Measurements from ENCODE around the gene CREB5. TPM values are rescaled to one million over a fixed set of nuclear protein-coding genes. Genes with fewer than 3 reads are reported as not detected.

Gene CREB5
- total and polyA plus RNA-seq, 4 experiments from 2014 or later: not detected

- no peaks in the 10 kb centered on the region for H3K36me3 Mint-ChIP-seq
- H3K27me3 Mint-ChIP-seq: peaks cover 0 to 2% of the 10 kb centered on the region in 2 donors
- ChIA-PET CTCF (ENCODE audit: partially characterized antibody) (no interaction called here), POLR2A (ENCODE audit: partially characterized antibody) (no interaction called here)
- Histone ChIP-seq H3K27ac (ENCODE audit: low read depth, low read length) (no peak overlapping the region), H3K4me3 (ENCODE audit: low read length in 2 of 2) (no peak overlapping the region), H3K4me1 (ENCODE audit: insufficient read depth, low read length) (no peaks in the 10 kb centered on the region), H3K9me3 (ENCODE audit: control insufficient read depth in 1 of 2, low read length in 2 of 2) (no peaks in the 10 kb centered on the region), H3K36me3 (ENCODE audit: insufficient read depth, low read length) (no peaks in the 10 kb centered on the region), H3K27me3 (ENCODE audit: insufficient read depth, low read length) (no peaks in the 10 kb centered on the region)
- intact Hi-C loops (cut with micrococcal nuclease): no loop called here
- H3K27ac Mint-ChIP-seq: no peak overlapping the region
- H3K4me1 Mint-ChIP-seq: no peaks in the 10 kb centered on the region
- no peak for DNase-seq
- H3K4me3 Mint-ChIP-seq: no peak overlapping the region
- peaks cover 0 to 2% (median 0%) of the 10 kb centered on the region in 8 donors for H3K9me3 Mint-ChIP-seq
Observed at GRCh38 chr7:28618383-28618782, 206.1 kb downstream of the CREB5 start.

DNA sequence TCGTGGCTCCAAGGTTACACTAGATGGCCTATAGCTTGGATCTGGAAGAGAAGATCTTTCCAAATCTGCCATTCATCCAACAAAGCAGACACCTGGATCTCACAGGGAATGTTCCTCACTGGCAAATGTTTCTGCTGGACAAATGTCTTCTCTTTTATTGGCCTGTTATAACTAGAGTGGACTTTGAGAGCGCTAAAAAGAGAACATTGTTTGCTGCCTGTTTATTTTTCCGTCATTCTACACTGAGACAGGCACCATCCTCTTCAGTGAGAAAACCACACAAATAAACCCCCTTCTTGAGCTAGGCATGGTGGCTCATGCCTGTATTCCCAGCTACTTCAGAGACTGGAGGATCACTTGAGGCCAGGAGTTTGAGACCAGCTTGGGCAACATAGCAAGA, 206.9 kb downstream of the CREB5 start:
- H3K9me3 Mint-ChIP-seq: peaks cover 0 to 2% (median 0%) of the 10 kb centered on the region in 8 donors
- no peaks in the 10 kb centered on the region for H3K4me1 Mint-ChIP-seq
- no peaks in the 10 kb centered on the region for H3K36me3 ChIP-seq (ENCODE audit: insufficient read depth, low read length)
- POLR2A ChIA-PET (ENCODE audit: partially characterized antibody): no interaction called here
- no peak overlapping the region for H3K27ac Mint-ChIP-seq
- H3K36me3 Mint-ChIP-seq: no peaks in the 10 kb centered on the region
- no peak overlapping the region for H3K4me3 Mint-ChIP-seq
- no peak for DNase-seq
- CTCF ChIA-PET (ENCODE audit: partially characterized antibody): no interaction called here
- intact Hi-C loops (cut with micrococcal nuclease): no loop called here
- H3K27ac ChIP-seq (ENCODE audit: low read depth, low read length): no peak overlapping the region
- H3K4me3 ChIP-seq (ENCODE audit: low read length in 2 of 2): no peak overlapping the region
- no peaks in the 10 kb centered on the region for H3K9me3 ChIP-seq (ENCODE audit: control insufficient read depth in 1 of 2, low read length in 2 of 2)
- peaks cover 0 to 2% of the 10 kb centered on the region in 2 donors for H3K27me3 Mint-ChIP-seq
- no peaks in the 10 kb centered on the region for H3K4me1 ChIP-seq (ENCODE audit: insufficient read depth, low read length)
- H3K27me3 ChIP-seq (ENCODE audit: insufficient read depth, low read length): no peaks in the 10 kb centered on the region

DNA sequence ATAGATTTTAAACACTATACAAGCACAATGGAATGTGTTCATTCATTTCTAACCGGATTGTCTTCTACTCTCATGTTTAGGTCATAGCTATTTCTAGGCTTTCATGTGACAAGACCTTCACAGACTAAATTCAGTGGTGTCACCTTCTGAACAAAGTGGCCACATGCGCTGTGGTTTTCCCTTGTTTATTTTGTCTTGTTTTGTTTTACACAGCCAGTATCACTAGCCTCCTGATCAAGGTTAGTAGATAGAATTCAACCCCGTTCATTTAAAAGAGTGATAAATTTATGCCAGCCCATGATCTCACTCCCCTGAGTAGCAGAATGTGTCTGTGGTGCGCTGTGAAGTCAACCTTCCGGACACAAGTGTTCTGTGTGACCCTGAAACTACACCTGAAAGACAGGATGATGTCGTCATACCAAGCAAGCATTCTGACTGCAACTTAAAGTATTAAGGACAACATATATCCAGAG, 209.1 kb downstream of the CREB5 start:
- Mint-ChIP-seq H3K4me3 (no peak overlapping the region), H3K27me3 (peaks cover 0 to 2% of the 10 kb centered on the region in 2 donors), H3K9me3 (peaks cover 0 to 3% (median 0%) of the 10 kb centered on the region in 8 donors), H3K36me3 (no peaks in the 10 kb centered on the region), H3K27ac (no peak overlapping the region), H3K4me1 (no peaks in the 10 kb centered on the region)
- Histone ChIP-seq H3K27ac (ENCODE audit: low read depth, low read length) (no peak overlapping the region), H3K4me1 (ENCODE audit: insufficient read depth, low read length) (no peaks in the 10 kb centered on the region), H3K36me3 (ENCODE audit: insufficient read depth, low read length) (no peaks in the 10 kb centered on the region), H3K27me3 (ENCODE audit: insufficient read depth, low read length) (no peaks in the 10 kb centered on the region), H3K9me3 (ENCODE audit: control insufficient read depth in 1 of 2, low read length in 2 of 2) (no peaks in the 10 kb centered on the region), H3K4me3 (ENCODE audit: low read length in 2 of 2) (no peak overlapping the region)
- intact Hi-C loops (cut with micrococcal nuclease): no loop called here
- POLR2A ChIA-PET (ENCODE audit: partially characterized antibody): no interaction called here
- CTCF ChIA-PET (ENCODE audit: partially characterized antibody): no interaction called here
- DNase-seq: no peak

DNA sequence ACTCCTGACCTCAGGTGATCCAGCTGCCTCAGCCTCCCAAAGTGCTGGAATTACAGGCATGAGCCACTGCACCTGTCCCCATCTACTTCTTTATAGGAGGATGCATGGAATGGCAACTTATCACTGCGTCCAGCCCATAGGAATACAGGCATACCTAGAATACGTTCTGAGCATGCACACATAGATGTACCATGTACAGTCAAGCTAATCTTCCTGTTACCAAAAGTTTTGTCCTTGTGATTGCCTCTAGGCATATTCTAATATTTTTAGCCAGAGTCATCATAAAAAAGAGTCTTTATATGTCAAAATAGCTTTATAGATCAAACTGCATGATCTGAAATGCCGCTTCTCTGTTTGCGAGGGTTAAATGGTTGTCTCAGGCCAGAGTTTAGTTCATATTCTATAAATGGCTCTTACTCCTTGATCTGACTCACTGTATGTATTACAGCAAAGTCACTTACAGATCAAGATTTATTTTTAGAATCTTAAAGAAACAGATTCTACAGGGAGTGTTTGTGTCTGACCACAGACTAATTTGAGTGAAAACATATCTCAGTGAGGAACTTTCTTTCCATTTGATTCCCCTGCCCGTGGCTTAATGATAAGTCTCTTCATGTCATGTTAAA, 210.9 kb downstream of the CREB5 start:
- Mint-ChIP-seq H3K27ac (no peak overlapping the region), H3K4me3 (no peak overlapping the region), H3K36me3 (no peaks in the 10 kb centered on the region), H3K27me3 (peaks cover 0 to 4% of the 10 kb centered on the region in 2 donors), H3K4me1 (no peaks in the 10 kb centered on the region), H3K9me3 (peaks cover 0 to 4% (median 0%) of the 10 kb centered on the region in 8 donors)
- no peaks in the 10 kb centered on the region for H3K4me1 ChIP-seq (ENCODE audit: insufficient read depth, low read length)
- no peak overlapping the region for H3K27ac ChIP-seq (ENCODE audit: low read depth, low read length)
- no peaks in the 10 kb centered on the region for H3K9me3 ChIP-seq (ENCODE audit: control insufficient read depth in 1 of 2, low read length in 2 of 2)
- intact Hi-C loops (cut with micrococcal nuclease): no loop called here
- no peaks in the 10 kb centered on the region for H3K27me3 ChIP-seq (ENCODE audit: insufficient read depth, low read length)
- H3K4me3 ChIP-seq (ENCODE audit: low read length in 2 of 2): no peak overlapping the region
- no peaks in the 10 kb centered on the region for H3K36me3 ChIP-seq (ENCODE audit: insufficient read depth, low read length)
- ChIA-PET POLR2A (ENCODE audit: partially characterized antibody) (no interaction called here), CTCF (ENCODE audit: partially characterized antibody) (no interaction called here)
- DNase-seq: no peak

- intact Hi-C loops (cut with micrococcal nuclease): loop anchor here (2.0 kb wide), 1 partner anchor 327 kb away; no protein-coding TSS in a partner anchor
- DNase-seq: no peak
- no peaks in the 10 kb centered on the region for H3K36me3 ChIP-seq (ENCODE audit: insufficient read depth, low read length)
- H3K4me3 Mint-ChIP-seq: no peak overlapping the region
- H3K27ac Mint-ChIP-seq: no peak overlapping the region
- ChIA-PET POLR2A (ENCODE audit: partially characterized antibody) (no interaction called here), CTCF (ENCODE audit: partially characterized antibody) (no interaction called here)
- no peaks in the 10 kb centered on the region for H3K27me3 ChIP-seq (ENCODE audit: insufficient read depth, low read length)
- peaks cover 0 to 4% (median 0%) of the 10 kb centered on the region in 8 donors for H3K9me3 Mint-ChIP-seq
- no peak overlapping the region for H3K27ac ChIP-seq (ENCODE audit: low read depth, low read length)
- H3K4me1 ChIP-seq (ENCODE audit: insufficient read depth, low read length): no peaks in the 10 kb centered on the region
- no peaks in the 10 kb centered on the region for H3K4me1 Mint-ChIP-seq
- H3K9me3 ChIP-seq (ENCODE audit: control insufficient read depth in 1 of 2, low read length in 2 of 2): no peaks in the 10 kb centered on the region
- H3K4me3 ChIP-seq (ENCODE audit: low read length in 2 of 2): no peak overlapping the region
- no peaks in the 10 kb centered on the region for H3K36me3 Mint-ChIP-seq
- peaks cover 0 to 4% of the 10 kb centered on the region in 2 donors for H3K27me3 Mint-ChIP-seq
Observed at GRCh38 chr7:28623863-28624262, 211.5 kb downstream of the CREB5 start.

DNA sequence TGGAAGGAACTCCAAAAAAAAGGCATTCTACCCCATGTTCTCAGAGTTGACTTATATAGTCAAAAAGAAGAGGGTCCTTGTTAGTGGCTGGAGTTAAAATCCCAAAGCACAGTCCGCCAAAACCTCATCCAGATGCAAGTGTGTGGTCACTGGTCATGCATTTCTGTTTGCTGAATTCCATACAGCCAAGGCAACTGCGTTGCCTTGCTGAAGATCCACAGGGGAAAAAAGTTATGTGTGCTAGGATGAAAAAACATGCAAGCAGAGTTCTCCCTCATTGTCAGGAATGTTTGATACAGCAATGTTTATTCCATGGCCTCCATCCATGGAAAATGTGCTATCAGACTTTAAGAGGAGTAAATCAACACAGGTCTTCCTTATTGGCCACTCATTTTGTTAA, 213.1 kb downstream of the CREB5 start:
- Mint-ChIP-seq H3K36me3 (no peaks in the 10 kb centered on the region), H3K4me3 (no peak overlapping the region), H3K9me3 (peaks cover 0 to 4% (median 0%) of the 10 kb centered on the region in 8 donors), H3K4me1 (no peaks in the 10 kb centered on the region), H3K27ac (no peak overlapping the region), H3K27me3 (peaks cover 0 to 4% of the 10 kb centered on the region in 2 donors)
- DNase-seq: no peak
- H3K4me3 ChIP-seq (ENCODE audit: low read length in 2 of 2): no peak overlapping the region
- no peak overlapping the region for H3K27ac ChIP-seq (ENCODE audit: low read depth, low read length)
- no peaks in the 10 kb centered on the region for H3K36me3 ChIP-seq (ENCODE audit: insufficient read depth, low read length)
- POLR2A ChIA-PET (ENCODE audit: partially characterized antibody): no interaction called here
- H3K9me3 ChIP-seq (ENCODE audit: control insufficient read depth in 1 of 2, low read length in 2 of 2): no peaks in the 10 kb centered on the region
- no peaks in the 10 kb centered on the region for H3K4me1 ChIP-seq (ENCODE audit: insufficient read depth, low read length)
- CTCF ChIA-PET (ENCODE audit: partially characterized antibody): no interaction called here
- H3K27me3 ChIP-seq (ENCODE audit: insufficient read depth, low read length): no peaks in the 10 kb centered on the region
- intact Hi-C loops (cut with micrococcal nuclease): loop anchor here (2.0 kb wide), 1 partner anchor 329 kb away; no protein-coding TSS in a partner anchor

- Histone ChIP-seq H3K9me3 (ENCODE audit: control insufficient read depth in 1 of 2, low read length in 2 of 2) (no peaks in the 10 kb centered on the region), H3K4me1 (ENCODE audit: insufficient read depth, low read length) (no peaks in the 10 kb centered on the region), H3K4me3 (ENCODE audit: low read length in 2 of 2) (no peak overlapping the region), H3K27ac (ENCODE audit: low read depth, low read length) (no peak overlapping the region), H3K36me3 (ENCODE audit: insufficient read depth, low read length) (no peaks in the 10 kb centered on the region), H3K27me3 (ENCODE audit: insufficient read depth, low read length) (no peaks in the 10 kb centered on the region)
- CTCF ChIA-PET (ENCODE audit: partially characterized antibody): no interaction called here
- no peak overlapping the region for H3K27ac Mint-ChIP-seq
- intact Hi-C loops (cut with micrococcal nuclease): no loop called here
- peaks cover 0 to 4% (median 0%) of the 10 kb centered on the region in 8 donors for H3K9me3 Mint-ChIP-seq
- H3K4me3 Mint-ChIP-seq: no peak overlapping the region
- H3K4me1 Mint-ChIP-seq: no peaks in the 10 kb centered on the region
- no peaks in the 10 kb centered on the region for H3K36me3 Mint-ChIP-seq
- no peak for DNase-seq
- peaks cover 0 to 2% of the 10 kb centered on the region in 2 donors for H3K27me3 Mint-ChIP-seq
- POLR2A ChIA-PET (ENCODE audit: partially characterized antibody): no interaction called here
Observed at GRCh38 chr7:28626221-28626620, 213.9 kb downstream of the CREB5 start.

Data from CD4-positive, alpha-beta memory T cell (primary cell).